Adrenal gland (tissue), 12 donors: ENCODE measurements around the gene VEGFA. TPM values are rescaled to one million over a fixed set of nuclear protein-coding genes. Genes with fewer than 3 reads are reported as not detected.

Experiments
- DNase-seq, 7 donors: peaks; one replicate each; pipeline ENCODE4 v3.0.0-alpha.2; 2019 to 2020
- H3K27ac ChIP-seq, 5 donors: fragments of 200-600 bp; sonication (generic) in 4 of 5; 1 replicate in 3 of 5; 2 replicates in 2 of 5; pipeline versions ENCODE4 v1.5.1 to v1.8.0; 2016 to 2020; ENCODE audit warnings: mild to moderate bottlenecking in 1 of 5
- H3K27me3 ChIP-seq: fragments of 200-600 bp; 2 replicates; pipeline ENCODE4 v1.8.0; 2021
- H3K36me3 ChIP-seq, 2 donors: fragments of 200-600 bp; replicated peaks in 1 of 2; 1 replicate in 1 of 2; 2 replicates in 1 of 2; pipeline versions ENCODE4 v1.5.1 to v1.8.0; 2018 to 2022
- H3K4me1 ChIP-seq, 2 donors: fragments of 200-600 bp; replicated peaks in 1 of 2; 1 replicate in 1 of 2; 2 replicates in 1 of 2; pipeline versions ENCODE4 v1.5.1 to v1.8.0; 2018 to 2021
- H3K4me3 ChIP-seq, 4 donors: fragments of 200-600 bp; sonication (generic) in 3 of 4; one replicate each; pipeline ENCODE4 v1.5.1; 2016 to 2018
- H3K9me3 ChIP-seq, 3 donors: fragments of 200-600 bp; sonication (generic) in 1 of 3; replicated peaks in 1 of 3; 1 replicate in 2 of 3; 2 replicates in 1 of 3; pipeline versions ENCODE4 v1.5.1 to v1.8.0; 2016 to 2021
- POLR2A ChIP-seq, 2 donors: fragments of 450-650 bp; IDR thresholded peaks; one replicate each; pipeline ENCODE4 v1.6.1; 2017; ENCODE audit warnings: antibody characterized with exemption in 2 of 2, mild to moderate bottlenecking in 2 of 2, moderate library complexity in 1 of 2
- WGBS, 4 donors: extraction: QIAGEN DNeasy Blood & Tissue Kit in 2 of 4; methylation state at CpG; one replicate each; pipeline versions ENCODE4 v1.1.5 to v1.1.7; 2013 to 2017; 5-methylcytosine and 5-hydroxymethylcytosine counted together
- intact Hi-C, 2 donors: fragments of 100-400 bp; cut with DNase I; formaldehyde crosslinking; loops; one replicate each; pipeline versions ENCODE4 v1.14.1 to v1.15.0; 2022 to 2023
- polyA plus RNA-seq, 3 donors: library from polyadenylated mRNA; stranded (reverse); fragments of 200-250 nt in 2 of 3; fragments of 350-450 nt in 1 of 3; fragmentation: Illumina TruSeq in 1 of 3; extraction: RNeasy Lipid Tissue Mini Kit (QIAGEN cat#74804) in 1 of 3; gene quantifications; one replicate each; pipeline ENCODE4 v1.2.3, GENCODE V29; 2013 to 2014
- total RNA-seq, 9 donors: library from RNA; depleted of rRNA in 4 of 9; stranded (reverse); fragments of >200 nt in 4 of 9; fragments of 120-200 nt in 1 of 9; fragmentation: NEBNext Ultra II Directional in 1 of 9; extraction: Animal tissue kit (Norgen Biotek cat#: 25700) in 1 of 9; gene quantifications; one replicate each; pipeline versions ENCODE4 v1.1.0 to v1.2.4, GENCODE V29; 2013 to 2023
- TF ChIP-seq, protein P1 (sequence below), 6 experiments: fragments of 450-650 bp in 4 of 6; fragments of 200-600 bp in 2 of 6; sonication (generic) in 1 of 6; IDR thresholded peaks; 1 replicate in 5 of 6; 2 replicates in 1 of 6; pipeline versions ENCODE4 v1.5.1 to v1.8.0; 2016 to 2021; ENCODE audit warnings: antibody characterized with exemption in 6 of 6, mild to moderate bottlenecking in 2 of 6, moderate library complexity in 1 of 6
- donor health status: healthy with polysubstance abuse.
- donor health status: Bipolar disorder and iron deficiency.
- donor health status: DM: yes; HTN: yes; CAD: no.
- donor health status: DM: no; HTN: no; CAD: no.
- donor health status: DM: no; HTN: no; CAD: no.
- donor health status: DM: yes; HTN: yes; CAD: no.

The VEGFA gene
- total and polyA plus RNA-seq, 12 donors: 31.5 to 343 (median 101) TPM

DNA sequence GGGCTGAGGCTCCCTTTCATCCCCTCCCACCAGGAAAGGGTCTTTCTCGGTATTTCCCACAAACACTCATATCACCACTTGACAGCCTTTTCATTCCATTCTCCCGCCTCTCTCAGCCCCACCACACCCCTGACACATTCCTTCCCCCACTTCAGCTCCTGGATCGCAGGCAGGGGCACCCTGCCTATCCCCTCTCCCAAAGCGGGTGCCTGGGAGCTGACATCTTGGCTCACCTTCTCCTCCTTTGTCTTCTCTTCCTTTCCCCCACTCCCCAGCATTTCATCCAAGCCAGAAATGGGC is 10.2 kb upstream of the VEGFA start:
- Histone ChIP-seq H3K4me1 (peaks cover 5 to 6% of the 10 kb centered on the region in 2 donors), H3K36me3 (no peaks in the 10 kb centered on the region), H3K27ac (no peak overlapping the region), H3K4me3 (no peak overlapping the region), H3K27me3 (no peaks in the 10 kb centered on the region), H3K9me3 (no peaks in the 10 kb centered on the region)
- intact Hi-C loops: loop anchor here (5.0 kb wide), 2 partner anchors 93 to 192 kb away; no protein-coding TSS in a partner anchor
- 88 to 97% (median 91%) methylated on average over 4 of the region's 4 CpGs for WGBS, 4 donors
- TF ChIP-seq POLR2A (IDR thresholded peaks at IDR 0.05): no peak
- TF ChIP-seq, protein P1, sequence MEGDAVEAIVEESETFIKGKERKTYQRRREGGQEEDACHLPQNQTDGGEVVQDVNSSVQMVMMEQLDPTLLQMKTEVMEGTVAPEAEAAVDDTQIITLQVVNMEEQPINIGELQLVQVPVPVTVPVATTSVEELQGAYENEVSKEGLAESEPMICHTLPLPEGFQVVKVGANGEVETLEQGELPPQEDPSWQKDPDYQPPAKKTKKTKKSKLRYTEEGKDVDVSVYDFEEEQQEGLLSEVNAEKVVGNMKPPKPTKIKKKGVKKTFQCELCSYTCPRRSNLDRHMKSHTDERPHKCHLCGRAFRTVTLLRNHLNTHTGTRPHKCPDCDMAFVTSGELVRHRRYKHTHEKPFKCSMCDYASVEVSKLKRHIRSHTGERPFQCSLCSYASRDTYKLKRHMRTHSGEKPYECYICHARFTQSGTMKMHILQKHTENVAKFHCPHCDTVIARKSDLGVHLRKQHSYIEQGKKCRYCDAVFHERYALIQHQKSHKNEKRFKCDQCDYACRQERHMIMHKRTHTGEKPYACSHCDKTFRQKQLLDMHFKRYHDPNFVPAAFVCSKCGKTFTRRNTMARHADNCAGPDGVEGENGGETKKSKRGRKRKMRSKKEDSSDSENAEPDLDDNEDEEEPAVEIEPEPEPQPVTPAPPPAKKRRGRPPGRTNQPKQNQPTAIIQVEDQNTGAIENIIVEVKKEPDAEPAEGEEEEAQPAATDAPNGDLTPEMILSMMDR (IDR thresholded peaks at IDR 0.05): no peak
- no peak for DNase-seq

GRCh38 chr6:43760210-43761168 is 9.5 kb upstream of the VEGFA start:
- peak in 1 of 7 donors; percentile 8 for DNase-seq
- Histone ChIP-seq H3K27ac (no peak overlapping the region), H3K9me3 (no peaks in the 10 kb centered on the region), H3K27me3 (no peaks in the 10 kb centered on the region), H3K36me3 (no peaks in the 10 kb centered on the region), H3K4me3 (no peak overlapping the region), H3K4me1 (peaks cover 5 to 6% of the 10 kb centered on the region in 2 donors)
- TF ChIP-seq, protein P1 (IDR thresholded peaks at IDR 0.05): no peak
- TF ChIP-seq POLR2A (IDR thresholded peaks at IDR 0.05): no peak
- intact Hi-C loops: loop anchor here in 1 of 2 donors (5.0 kb wide), 1 partner anchor 192 kb away; no protein-coding TSS in a partner anchor
- WGBS, 4 donors: 74 to 84% (median 80%) methylated on average over 13 to 15 of the region's 15 CpGs

DNA sequence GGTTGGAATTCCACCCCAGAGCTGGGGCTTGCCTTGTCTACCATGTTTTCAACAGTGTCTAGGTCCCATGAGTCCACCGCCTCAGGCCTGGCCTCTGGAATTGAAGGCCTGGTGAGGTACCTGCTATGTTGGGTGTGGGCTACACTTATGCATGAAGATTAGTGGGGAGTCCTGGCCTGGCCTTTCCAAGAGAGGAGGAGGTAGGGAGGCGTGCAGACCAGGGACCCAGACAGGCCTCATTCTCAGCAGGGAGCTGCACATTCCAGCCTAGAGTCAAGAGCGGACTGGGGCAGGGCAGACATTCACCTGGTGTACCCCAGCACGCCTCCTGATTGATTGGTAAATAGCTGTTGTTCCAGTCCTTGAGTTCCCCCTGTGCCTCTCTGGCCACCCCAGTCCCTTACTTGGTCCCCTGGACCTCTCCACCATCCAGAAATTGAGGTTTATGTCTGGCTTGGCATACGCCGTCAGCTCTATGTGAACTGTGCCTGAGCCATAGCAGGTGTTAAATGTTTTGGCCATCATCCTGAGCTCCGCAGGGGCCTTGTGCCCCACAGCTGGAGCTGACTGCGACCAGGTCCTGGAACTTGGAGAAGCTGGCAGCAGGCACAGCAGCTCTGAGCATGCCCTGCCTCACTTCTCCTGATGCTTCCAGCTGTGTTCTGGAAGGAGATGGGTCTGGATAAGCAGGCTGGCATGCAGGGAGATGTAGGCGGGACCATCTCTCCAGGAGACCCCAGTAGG is 8.2 kb upstream of the VEGFA start:
- H3K27me3 ChIP-seq: no peaks in the 10 kb centered on the region
- no peaks in the 10 kb centered on the region for H3K9me3 ChIP-seq
- no peak overlapping the region for H3K4me3 ChIP-seq
- DNase-seq: peak in 1 of 7 donors; percentile 11
- WGBS, 4 donors: 91 to 95% (median 94%) methylated on average over 6 to 9 of the region's 9 CpGs
- intact Hi-C loops: loop anchor here in 1 of 2 donors (5.0 kb wide), 1 partner anchor 190 kb away; no protein-coding TSS in a partner anchor
- TF ChIP-seq, protein P1 (IDR thresholded peaks at IDR 0.05): no peak
- no peak for TF ChIP-seq POLR2A (IDR thresholded peaks at IDR 0.05)
- no peak overlapping the region for H3K27ac ChIP-seq
- no peaks in the 10 kb centered on the region for H3K36me3 ChIP-seq
- H3K4me1 ChIP-seq: peaks cover 5 to 6% of the 10 kb centered on the region in 2 donors

DNA sequence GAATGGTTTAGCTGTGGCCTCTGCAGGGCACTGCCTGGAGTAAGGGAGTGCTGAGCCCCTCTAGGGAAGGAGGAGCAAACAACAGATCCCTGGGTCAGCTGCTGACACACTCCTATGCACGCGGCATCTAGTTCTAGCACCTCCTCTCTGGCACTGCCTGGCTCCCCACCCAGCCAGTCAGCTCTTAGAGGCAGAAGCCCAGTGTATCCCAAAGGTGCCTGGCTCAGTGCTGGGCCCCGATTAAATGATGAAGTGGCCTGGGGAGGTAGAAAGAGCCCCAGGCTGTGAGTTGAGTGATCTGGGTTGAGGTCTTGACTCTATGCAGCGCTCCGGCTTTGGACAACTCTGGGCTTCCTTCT is 7.6 kb upstream of the VEGFA start:
- H3K27ac ChIP-seq: no peak overlapping the region
- TF ChIP-seq, protein P1 (IDR thresholded peaks at IDR 0.05): no peak
- no peak for TF ChIP-seq POLR2A (IDR thresholded peaks at IDR 0.05)
- H3K9me3 ChIP-seq: no peaks in the 10 kb centered on the region
- WGBS, 4 donors: 85 to 96% (median 86%) methylated on average over 5 of the region's 5 CpGs; no CpG with 5 or more reads in 1 of the 4 donors
- H3K36me3 ChIP-seq: no peaks in the 10 kb centered on the region
- peak in 1 of 7 donors; percentile 8 for DNase-seq
- H3K27me3 ChIP-seq: no peaks in the 10 kb centered on the region
- H3K4me3 ChIP-seq: no peak overlapping the region
- peaks cover 5 to 6% of the 10 kb centered on the region in 2 donors for H3K4me1 ChIP-seq
- intact Hi-C loops: loop anchor here in 1 of 2 donors (5.0 kb wide), 1 partner anchor 190 kb away; no protein-coding TSS in a partner anchor
